Upper lobe of right lung (tissue), 1 donor: ENCODE data around the gene STX18. TPM values are rescaled to one million over a fixed set of nuclear protein-coding genes. Genes with fewer than 3 reads are reported as not detected.

ENCODE experiments used
- ATAC-seq: fragments of 200-7000 bp; cut with Tn5 transposase; one replicate; pipeline ENCODE4 v1.9.1; 2020; ENCODE audit warnings: mild to moderate bottlenecking, moderate library complexity
- DNase-seq: peaks from one replicate; pipeline ENCODE4 v3.0.0-alpha.2; 2020
- H3K27ac ChIP-seq: fragments of 200-600 bp; one replicate; pipeline ENCODE4 v1.8.0; 2022
- H3K27me3 ChIP-seq: fragments of 200-600 bp; one replicate; pipeline ENCODE4 v1.8.0; 2022; ENCODE audit warnings: mild to moderate bottlenecking
- H3K36me3 ChIP-seq: fragments of 200-600 bp; one replicate; pipeline ENCODE4 v1.8.0; 2022
- H3K4me1 ChIP-seq: fragments of 200-600 bp; one replicate; pipeline ENCODE4 v1.8.0; 2022
- H3K4me3 ChIP-seq: fragments of 200-600 bp; one replicate; pipeline ENCODE4 v1.8.0; 2022; ENCODE audit warnings: mild to moderate bottlenecking
- H3K9me3 ChIP-seq: fragments of 200-600 bp; one replicate; pipeline ENCODE4 v1.8.0; 2022
- intact Hi-C: fragments of 100-400 bp; cut with DNase I; formaldehyde crosslinking; loops from one replicate; pipeline ENCODE4 v1.11.0; 2022
- total RNA-seq: library from RNA; stranded (reverse); fragmentation: NEBNext Ultra II Directional; extraction: Animal tissue kit (Norgen Biotek cat#: 25700); gene quantifications from one replicate; pipeline ENCODE4 v1.2.1, GENCODE V29; 2021
- TF ChIP-seq, protein P1 (sequence below): fragments of 200-600 bp; IDR thresholded peaks from one replicate; pipeline ENCODE4 v1.8.0; 2022; ENCODE audit warnings: antibody characterized with exemption
- donor health status: DM: no; HTN: yes; CAD: no; lungs with severe emphysema.

The STX18 gene
- total RNA-seq, 1 donor from 2014 or later, result 22.1 TPM

DNA sequence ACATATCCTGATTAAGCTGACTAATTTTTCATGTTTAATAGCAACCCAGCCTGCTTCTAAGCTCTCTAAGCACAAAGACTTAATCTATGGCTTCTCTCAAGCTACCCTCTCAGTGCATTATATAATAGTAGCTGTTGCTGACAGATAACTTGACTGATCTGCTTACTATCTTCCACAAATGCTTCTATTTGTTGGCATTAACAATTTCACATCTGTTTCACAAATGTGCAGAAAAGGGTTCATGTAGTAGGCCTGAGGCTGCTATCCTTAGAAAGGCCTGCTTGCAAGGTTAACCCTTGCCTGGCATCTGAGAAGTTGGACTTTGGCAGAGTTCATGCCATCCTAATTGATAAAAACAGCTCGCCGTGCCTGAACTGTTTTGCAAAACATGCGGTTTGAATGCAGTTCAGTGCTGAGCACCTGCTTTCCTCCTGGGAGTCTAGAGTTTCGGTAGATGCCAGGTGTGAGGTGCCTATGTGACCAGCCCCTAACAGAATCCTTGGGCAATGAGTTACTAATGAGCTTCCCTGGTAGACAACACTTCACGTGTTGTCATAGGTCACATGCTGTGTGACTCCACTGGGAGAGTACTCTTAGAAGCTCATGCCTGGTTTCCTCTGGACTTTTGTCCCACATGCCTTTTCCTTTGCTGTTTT is 86.5 kb downstream of the STX18 start:
- no peaks in the 10 kb centered on the region for H3K27me3 ChIP-seq
- intact Hi-C loops, result no loop called here
- DNase-seq (no peak), ATAC-seq (no peak)
- TF ChIP-seq, protein P1, sequence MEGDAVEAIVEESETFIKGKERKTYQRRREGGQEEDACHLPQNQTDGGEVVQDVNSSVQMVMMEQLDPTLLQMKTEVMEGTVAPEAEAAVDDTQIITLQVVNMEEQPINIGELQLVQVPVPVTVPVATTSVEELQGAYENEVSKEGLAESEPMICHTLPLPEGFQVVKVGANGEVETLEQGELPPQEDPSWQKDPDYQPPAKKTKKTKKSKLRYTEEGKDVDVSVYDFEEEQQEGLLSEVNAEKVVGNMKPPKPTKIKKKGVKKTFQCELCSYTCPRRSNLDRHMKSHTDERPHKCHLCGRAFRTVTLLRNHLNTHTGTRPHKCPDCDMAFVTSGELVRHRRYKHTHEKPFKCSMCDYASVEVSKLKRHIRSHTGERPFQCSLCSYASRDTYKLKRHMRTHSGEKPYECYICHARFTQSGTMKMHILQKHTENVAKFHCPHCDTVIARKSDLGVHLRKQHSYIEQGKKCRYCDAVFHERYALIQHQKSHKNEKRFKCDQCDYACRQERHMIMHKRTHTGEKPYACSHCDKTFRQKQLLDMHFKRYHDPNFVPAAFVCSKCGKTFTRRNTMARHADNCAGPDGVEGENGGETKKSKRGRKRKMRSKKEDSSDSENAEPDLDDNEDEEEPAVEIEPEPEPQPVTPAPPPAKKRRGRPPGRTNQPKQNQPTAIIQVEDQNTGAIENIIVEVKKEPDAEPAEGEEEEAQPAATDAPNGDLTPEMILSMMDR, result no peak
- H3K36me3 ChIP-seq, result peaks cover 75% of the 10 kb centered on the region
- H3K4me3 ChIP-seq, result no peak overlapping the region
- H3K9me3 ChIP-seq, result no peaks in the 10 kb centered on the region
- H3K27ac ChIP-seq, result no peak overlapping the region
- H3K4me1 ChIP-seq, result no peaks in the 10 kb centered on the region

DNA sequence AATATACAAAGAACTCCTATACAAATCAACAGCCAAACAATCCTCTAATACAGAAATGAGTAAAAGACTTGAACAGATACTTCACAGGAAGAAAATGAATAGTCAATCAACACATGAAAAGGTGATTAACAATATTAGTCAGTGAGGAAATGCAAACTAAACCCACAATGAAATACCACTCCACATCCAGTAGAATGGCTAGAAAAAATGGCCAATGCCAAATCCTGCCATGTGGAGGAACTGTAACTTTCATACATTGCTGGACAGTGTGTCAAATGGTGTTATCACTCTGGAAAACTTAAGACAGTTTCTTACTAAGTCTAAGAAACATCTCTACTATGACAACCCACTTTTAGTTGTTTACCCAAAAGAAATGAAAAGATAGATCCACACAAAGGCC is 95.4 kb downstream of the STX18 start:
- H3K27me3 ChIP-seq, result no peaks in the 10 kb centered on the region
- no peak overlapping the region for H3K27ac ChIP-seq
- ATAC-seq (no peak), DNase-seq (no peak)
- intact Hi-C loops, result no loop called here
- TF ChIP-seq, protein P1, result no peak
- H3K4me1 ChIP-seq, result no peaks in the 10 kb centered on the region
- H3K4me3 ChIP-seq, result no peak overlapping the region
- no peaks in the 10 kb centered on the region for H3K9me3 ChIP-seq
- H3K36me3 ChIP-seq, result peaks cover 3% of the 10 kb centered on the region

DNA sequence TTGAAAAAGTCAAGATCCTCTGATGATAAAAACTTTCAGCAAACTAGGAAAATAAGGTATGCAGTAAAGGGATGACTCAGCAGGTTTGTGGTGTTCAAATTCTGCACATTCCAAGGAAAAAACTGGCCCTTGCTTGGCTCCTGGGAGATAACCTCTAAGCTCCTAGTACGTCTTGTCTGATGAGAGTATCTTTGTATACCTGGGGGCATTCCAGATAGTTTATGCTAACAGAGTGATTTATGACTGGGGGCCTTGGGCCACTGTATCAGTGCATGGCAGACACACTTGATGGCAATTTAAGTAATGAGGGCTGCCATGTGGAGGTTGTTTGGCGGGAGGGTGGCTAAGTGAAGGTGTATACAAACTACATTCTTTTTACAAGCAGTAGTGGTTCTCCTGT is 98.0 kb downstream of the STX18 start:
- TF ChIP-seq, protein P1, result no peak
- Histone ChIP-seq H3K4me3 (no peak overlapping the region), H3K36me3 (no peaks in the 10 kb centered on the region), H3K9me3 (no peaks in the 10 kb centered on the region), H3K4me1 (no peaks in the 10 kb centered on the region), H3K27me3 (no peaks in the 10 kb centered on the region), H3K27ac (no peak overlapping the region)
- intact Hi-C loops, result no loop called here
- DNase-seq (no peak), ATAC-seq (no peak)

DNA sequence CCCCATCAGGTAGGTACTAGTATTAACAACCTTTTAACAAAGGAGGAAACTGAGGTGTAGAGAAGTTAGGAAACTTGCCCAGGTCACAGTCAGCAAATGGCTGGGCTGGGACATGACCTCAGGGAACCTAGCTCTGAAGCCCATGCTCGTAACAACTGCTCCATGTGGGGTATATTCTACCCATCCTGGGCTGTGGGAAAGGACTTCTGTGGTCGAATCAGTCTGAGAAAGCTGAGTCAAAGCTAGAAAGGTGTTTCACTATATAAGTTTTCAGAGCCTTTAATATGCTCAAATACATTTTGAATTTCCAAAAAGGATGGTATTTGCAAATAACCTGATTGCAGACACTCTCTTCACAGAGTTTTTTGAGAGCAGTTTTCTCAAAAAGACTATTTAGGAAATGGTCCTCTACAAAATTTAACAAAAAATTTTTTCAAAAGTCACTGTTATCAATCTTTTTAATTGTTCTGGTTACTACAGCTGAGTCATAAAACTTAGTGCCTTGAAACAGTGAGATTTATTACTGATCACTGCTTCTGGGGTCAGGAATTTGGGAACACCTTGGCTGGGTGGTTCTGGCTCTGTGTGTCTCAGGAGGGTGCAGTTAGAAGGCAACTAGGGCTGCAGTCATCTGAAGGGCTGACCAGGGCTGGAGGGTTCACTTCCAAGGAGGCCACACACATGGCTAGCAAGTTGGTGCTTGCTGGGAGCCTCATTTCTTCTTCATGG is 101.4 kb downstream of the STX18 start:
- TF ChIP-seq, protein P1, result no peak
- Histone ChIP-seq H3K27ac (no peak overlapping the region), H3K4me1 (no peaks in the 10 kb centered on the region), H3K9me3 (no peaks in the 10 kb centered on the region), H3K4me3 (no peak overlapping the region), H3K27me3 (no peaks in the 10 kb centered on the region), H3K36me3 (peaks cover 24% of the 10 kb centered on the region)
- ATAC-seq (no peak), DNase-seq (no peak)
- intact Hi-C loops, result no loop called here

DNA sequence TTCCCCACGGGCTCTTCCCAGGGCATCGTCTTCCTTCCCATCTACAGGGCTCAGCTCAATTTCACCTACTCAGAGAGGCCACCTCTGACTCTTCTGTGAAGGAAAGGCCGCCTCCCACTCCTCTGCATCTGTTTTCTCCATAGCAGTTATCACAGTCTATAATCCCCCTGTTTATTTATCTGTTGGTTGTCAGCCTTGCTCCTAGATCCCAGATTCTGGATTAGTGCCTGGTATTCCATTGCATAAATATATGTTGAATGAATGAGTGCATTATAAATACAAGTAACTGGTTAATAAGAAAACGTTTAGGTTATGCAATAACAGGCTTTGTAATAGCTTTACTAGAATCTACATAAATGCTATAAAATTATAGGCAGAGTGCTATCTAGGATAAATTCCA is 102.1 kb downstream of the STX18 start:
- Histone ChIP-seq H3K27me3 (no peaks in the 10 kb centered on the region), H3K4me3 (no peak overlapping the region), H3K27ac (no peak overlapping the region), H3K4me1 (no peaks in the 10 kb centered on the region), H3K36me3 (peaks cover 30% of the 10 kb centered on the region), H3K9me3 (no peaks in the 10 kb centered on the region)
- DNase-seq (no peak), ATAC-seq (no peak)
- intact Hi-C loops, result no loop called here
- TF ChIP-seq, protein P1, result no peak
